ENCODE measurements around the gene PLXNA1. TPM values are rescaled to one million over a fixed set of nuclear protein-coding genes. Genes with fewer than 3 reads are reported as not detected.

Gene PLXNA1
- total and polyA plus RNA-seq, 5 donors from 2014 or later, result 0.25 to 12.6 (median 0.36) TPM

GRCh38 chr3:127030508-127031412 lies 47.8 kb downstream of the PLXNA1 start:
- Histone ChIP-seq H3K9me3 (ENCODE audit: control insufficient read depth in 2 of 2, low read length in 2 of 2) (no peaks in the 10 kb centered on the region), H3K27me3 (ENCODE audit: control insufficient read depth, insufficient read depth, low read length) (no peaks in the 10 kb centered on the region), H3K4me3 (ENCODE audit: low read depth, low read length) (no peak overlapping the region), H3K36me3 (ENCODE audit: control insufficient read depth, insufficient read depth, low read length) (no peaks in the 10 kb centered on the region), H3K27ac (ENCODE audit: insufficient read depth, low read length, poor library complexity, severe bottlenecking) (no peak overlapping the region), H3K4me1 (ENCODE audit: control insufficient read depth, insufficient read depth, low read length, poor library complexity, severe bottlenecking) (no peaks in the 10 kb centered on the region)
- Mint-ChIP-seq H3K4me3 (no peak overlapping the region), H3K27ac (no peak overlapping the region), H3K36me3 (peaks cover 10% of the 10 kb centered on the region), H3K27me3 (no peaks in the 10 kb centered on the region), H3K9me3 (no peaks in the 10 kb centered on the region), H3K4me1 (no peaks in the 10 kb centered on the region)
- DNase-seq, result no peak
- ATAC-seq (ENCODE audit: low read depth in 2 of 2), result no peak

GRCh38 chr3:127031413-127031810 lies 48.5 kb downstream of the PLXNA1 start:
- H3K27me3 Mint-ChIP-seq, result no peaks in the 10 kb centered on the region
- DNase-seq, result no peak
- no peak overlapping the region for H3K27ac Mint-ChIP-seq
- Histone ChIP-seq H3K27ac (ENCODE audit: insufficient read depth, low read length, poor library complexity, severe bottlenecking) (no peak overlapping the region), H3K4me3 (ENCODE audit: low read depth, low read length) (no peak overlapping the region), H3K4me1 (ENCODE audit: control insufficient read depth, insufficient read depth, low read length, poor library complexity, severe bottlenecking) (no peaks in the 10 kb centered on the region), H3K27me3 (ENCODE audit: control insufficient read depth, insufficient read depth, low read length) (no peaks in the 10 kb centered on the region), H3K36me3 (ENCODE audit: control insufficient read depth, insufficient read depth, low read length) (no peaks in the 10 kb centered on the region), H3K9me3 (ENCODE audit: control insufficient read depth in 2 of 2, low read length in 2 of 2) (no peaks in the 10 kb centered on the region)
- peaks cover 10% of the 10 kb centered on the region for H3K36me3 Mint-ChIP-seq
- H3K4me3 Mint-ChIP-seq, result no peak overlapping the region
- no peak for ATAC-seq (ENCODE audit: low read depth in 2 of 2)
- no peaks in the 10 kb centered on the region for H3K4me1 Mint-ChIP-seq
- H3K9me3 Mint-ChIP-seq, result no peaks in the 10 kb centered on the region

GRCh38 chr3:127031845-127032244 lies 48.9 kb downstream of the PLXNA1 start:
- no peak overlapping the region for H3K27ac Mint-ChIP-seq
- no peak overlapping the region for H3K4me3 Mint-ChIP-seq
- H3K4me1 Mint-ChIP-seq, result no peaks in the 10 kb centered on the region
- Histone ChIP-seq H3K4me3 (ENCODE audit: low read depth, low read length) (no peak overlapping the region), H3K9me3 (ENCODE audit: control insufficient read depth in 2 of 2, low read length in 2 of 2) (no peaks in the 10 kb centered on the region), H3K4me1 (ENCODE audit: control insufficient read depth, insufficient read depth, low read length, poor library complexity, severe bottlenecking) (no peaks in the 10 kb centered on the region), H3K27me3 (ENCODE audit: control insufficient read depth, insufficient read depth, low read length) (no peaks in the 10 kb centered on the region), H3K27ac (ENCODE audit: insufficient read depth, low read length, poor library complexity, severe bottlenecking) (no peak overlapping the region), H3K36me3 (ENCODE audit: control insufficient read depth, insufficient read depth, low read length) (no peaks in the 10 kb centered on the region)
- no peak for DNase-seq
- H3K27me3 Mint-ChIP-seq, result no peaks in the 10 kb centered on the region
- no peaks in the 10 kb centered on the region for H3K9me3 Mint-ChIP-seq
- no peak for ATAC-seq (ENCODE audit: low read depth in 2 of 2)
- peaks cover 8% of the 10 kb centered on the region for H3K36me3 Mint-ChIP-seq

GRCh38 chr3:127032296-127032990 lies 49.5 kb downstream of the PLXNA1 start:
- H3K9me3 ChIP-seq (ENCODE audit: control insufficient read depth in 2 of 2, low read length in 2 of 2), result no peaks in the 10 kb centered on the region
- Mint-ChIP-seq H3K9me3 (no peaks in the 10 kb centered on the region), H3K4me3 (no peak overlapping the region)

More at GRCh38 chr3:127032296-127032990, 49.5 kb downstream of the PLXNA1 start:
- no peak overlapping the region for H3K27ac ChIP-seq (ENCODE audit: insufficient read depth, low read length, poor library complexity, severe bottlenecking)
- DNase-seq (no peak), ATAC-seq (ENCODE audit: low read depth in 2 of 2) (no peak)
- no peaks in the 10 kb centered on the region for H3K4me1 Mint-ChIP-seq
- peaks cover 6% of the 10 kb centered on the region for H3K36me3 Mint-ChIP-seq
- no peak overlapping the region for H3K4me3 ChIP-seq (ENCODE audit: low read depth, low read length)
- no peaks in the 10 kb centered on the region for H3K36me3 ChIP-seq (ENCODE audit: control insufficient read depth, insufficient read depth, low read length)
- H3K27ac Mint-ChIP-seq, result peak overlapping the region in 1 of 3 donors; percentile 62
- no peaks in the 10 kb centered on the region for H3K4me1 ChIP-seq (ENCODE audit: control insufficient read depth, insufficient read depth, low read length, poor library complexity, severe bottlenecking)
- H3K27me3 ChIP-seq (ENCODE audit: control insufficient read depth, insufficient read depth, low read length), result no peaks in the 10 kb centered on the region
- no peaks in the 10 kb centered on the region for H3K27me3 Mint-ChIP-seq

Other genes with a start within 250 kb of the PLXNA1 start
- gene PRR23E, start 210.0 kb downstream of the PLXNA1 start, total RNA-seq, result not detected
- not detected for gene PRR23E, start 210.0 kb downstream of the PLXNA1 start, polyA plus RNA-seq